H1 (cell line): ENCODE data around the gene ERAS. TPM values are rescaled to one million over a fixed set of nuclear protein-coding genes. Genes with fewer than 3 reads are reported as not detected.

Experiments
- CTCF ChIA-PET: fragments of 300-600 bp; sonication (Branson Sonifier 250); formaldehyde crosslinking; loops from one replicate; lab custom pipeline; 2021; ENCODE audit not compliant: partially characterized antibody; lab: Charles Lee
- POLR2A ChIA-PET: fragments of 300-600 bp; sonication (Branson Sonifier 250); formaldehyde crosslinking; loops from one replicate; lab custom pipeline; 2021; ENCODE audit warnings: inconsistent platforms; ENCODE audit not compliant: partially characterized antibody; lab: Charles Lee
- DNase-seq, 2 experiments: peaks; one replicate each; pipeline versions ENCODE4 v3.0.0 to v3.0.0-alpha.2; 2010 to 2022; ENCODE audit warnings: low spot score in 2 of 2, low read depth in 1 of 2, mixed read lengths in 1 of 2
- FAIRE-seq: peaks from 2 replicates; lab custom pipeline; 2011; peaks lifted over from hg19 to GRCh38; lab: Jason Lieb, UNC
- H2AFZ ChIP-seq: 2 replicates; pipeline ENCODE4 v1.8.1; 2012; ENCODE audit warnings: low read length, inconsistent platforms
- H2AK5ac ChIP-seq: 2 replicates; pipeline ENCODE4 v1.6.1; 2013; ENCODE audit warnings: low read depth, low read length
- H2BK120ac ChIP-seq: replicated peaks from 2 replicates; pipeline ENCODE3; 2013; ENCODE audit warnings: low read depth, low read length, inconsistent platforms
- H2BK12ac ChIP-seq: 2 replicates; pipeline ENCODE4 v1.6.1; 2013; ENCODE audit warnings: low read depth, low read length
- H2BK15ac ChIP-seq: 2 replicates; pipeline ENCODE4 v1.6.1; 2013; ENCODE audit warnings: low read length
- H2BK20ac ChIP-seq: 2 replicates; pipeline ENCODE4 v1.6.1; 2013; ENCODE audit warnings: low read length
- H2BK5ac ChIP-seq: 2 replicates; pipeline ENCODE4 v1.6.1; 2013; ENCODE audit warnings: low read depth, low read length
- H3K14ac ChIP-seq: 2 replicates; pipeline ENCODE4 v1.6.1; 2013; ENCODE audit warnings: inconsistent platforms; ENCODE audit not compliant: insufficient read length
- H3K18ac ChIP-seq: 2 replicates; pipeline ENCODE4 v1.6.1; 2013; ENCODE audit warnings: low read length; ENCODE audit errors: extremely low read depth
- H3K23ac ChIP-seq: 2 replicates; pipeline ENCODE4 v1.6.1; 2013; ENCODE audit warnings: inconsistent platforms; ENCODE audit not compliant: insufficient read length
- H3K23me2 ChIP-seq: 2 replicates; pipeline ENCODE4 v1.6.1; 2013; ENCODE audit warnings: low read depth, low read length
- H3K27ac ChIP-seq: 2 replicates; pipeline ENCODE4 v1.6.1; 2011; ENCODE audit warnings: low read depth, low read length, inconsistent platforms
- H3K27me3 ChIP-seq, 4 experiments: replicated peaks in 1 of 4; 1 replicate in 1 of 4; 2 replicates in 3 of 4; pipeline versions ENCODE4 v1.6.1 to v1.8.1; 2011 to 2013; ENCODE audit warnings: low read length in 3 of 4, mild to moderate bottlenecking in 3 of 4, inconsistent platforms in 2 of 4, mixed read lengths in 2 of 4, moderate library complexity in 1 of 4; ENCODE audit not compliant: control insufficient read depth in 3 of 4, insufficient read depth in 3 of 4; ENCODE audit errors: extremely low read depth in 1 of 4
- H3K36me3 ChIP-seq, 4 experiments: 2 replicates each; pipeline versions ENCODE4 v1.6.1 to v1.8.1; 2011 to 2013; ENCODE audit warnings: mild to moderate bottlenecking in 4 of 4, low read length in 3 of 4, moderate library complexity in 2 of 4, control low read depth in 1 of 4, inconsistent platforms in 1 of 4; ENCODE audit not compliant: insufficient read depth in 4 of 4, control insufficient read depth in 2 of 4
- H3K4ac ChIP-seq: replicated peaks from 2 replicates; pipeline ENCODE3; 2013; ENCODE audit warnings: low read length, low read depth, mixed read lengths, inconsistent platforms; ENCODE audit not compliant: insufficient read length
- H3K4me1 ChIP-seq, 4 experiments: replicated peaks in 1 of 4; 1 replicate in 1 of 4; 2 replicates in 3 of 4; pipeline versions ENCODE4 v1.6.1 to v1.8.1; 2011 to 2013; ENCODE audit warnings: low read length in 3 of 4, inconsistent platforms in 2 of 4, mixed read lengths in 1 of 4; ENCODE audit not compliant: insufficient read depth in 4 of 4, control insufficient read depth in 3 of 4
- H3K4me2 ChIP-seq, 2 experiments: 2 replicates each; pipeline versions ENCODE4 v1.6.1 to v1.8.1; 2011 to 2013; ENCODE audit warnings: low read depth in 2 of 2, low read length in 2 of 2, control low read depth in 1 of 2, inconsistent platforms in 1 of 2, mild to moderate bottlenecking in 1 of 2; ENCODE audit not compliant: insufficient read depth in 1 of 2
- H3K4me3 ChIP-seq, 4 experiments: fragments of 200-600, 300-600 bp in 1 of 4; sonication (generic), shearing (Covaris generic), sonication (Bioruptor Twin) in 1 of 4; 2 replicates each; pipeline versions ENCODE4 v1.5.1 to v1.8.1; 2011 to 2016; ENCODE audit warnings: low read length in 4 of 4, low read depth in 3 of 4, control low read depth in 2 of 4, inconsistent platforms in 2 of 4, mild to moderate bottlenecking in 2 of 4, mixed read lengths in 1 of 4, moderate library complexity in 1 of 4; ENCODE audit not compliant: insufficient read depth in 2 of 4; ENCODE audit errors: extremely low read depth in 1 of 4
- H3K56ac ChIP-seq: replicated peaks from 2 replicates; pipeline ENCODE3; 2013; ENCODE audit warnings: low read depth, mild to moderate bottlenecking, mixed read lengths, low read length, inconsistent platforms; ENCODE audit not compliant: insufficient read length
- H3K79me1 ChIP-seq: 2 replicates; pipeline ENCODE4 v1.6.1; 2013; ENCODE audit warnings: low read depth, low read length, control low read depth
- H3K79me2 ChIP-seq, 2 experiments: 2 replicates each; pipeline versions ENCODE4 v1.6.1 to v1.8.1; 2012 to 2013; ENCODE audit warnings: low read length in 2 of 2, mild to moderate bottlenecking in 2 of 2, inconsistent platforms in 1 of 2; ENCODE audit not compliant: insufficient read depth in 2 of 2, control insufficient read depth in 1 of 2
- H3K9ac ChIP-seq, 4 experiments: replicated peaks in 1 of 4; 1 replicate in 1 of 4; 2 replicates in 3 of 4; pipeline versions ENCODE4 v1.6.1 to v1.8.1; 2011 to 2013; ENCODE audit warnings: low read depth in 3 of 4, low read length in 3 of 4, control low read depth in 2 of 4, mild to moderate bottlenecking in 2 of 4, moderate library complexity in 2 of 4, inconsistent platforms in 1 of 4; ENCODE audit errors: extremely low read depth in 1 of 4
- H3K9me3 ChIP-seq, 2 experiments: 2 replicates each; pipeline versions ENCODE4 v1.6.1 to v1.8.1; 2012 to 2013; ENCODE audit warnings: mild to moderate bottlenecking in 2 of 2, moderate library complexity in 2 of 2, control low read depth in 1 of 2, inconsistent platforms in 1 of 2, low read depth in 1 of 2, low read length in 1 of 2, mixed read lengths in 1 of 2; ENCODE audit not compliant: insufficient read depth in 2 of 2
- H4K20me1 ChIP-seq, 2 experiments: replicated peaks in 1 of 2; 2 replicates each; pipeline versions ENCODE3 to v1.8.1; 2011 to 2013; ENCODE audit warnings: inconsistent platforms in 2 of 2, low read length in 2 of 2, mild to moderate bottlenecking in 1 of 2; ENCODE audit not compliant: insufficient read depth in 2 of 2, control insufficient read depth in 1 of 2
- H4K5ac ChIP-seq: 2 replicates; pipeline ENCODE4 v1.6.1; 2013; ENCODE audit warnings: low read length, low read depth, mixed read lengths, inconsistent platforms; ENCODE audit not compliant: insufficient read length
- H4K8ac ChIP-seq: 2 replicates; pipeline ENCODE4 v1.8.0; 2013; ENCODE audit warnings: mild to moderate bottlenecking, moderate library complexity, low read length, inconsistent platforms; ENCODE audit not compliant: insufficient read depth; ENCODE audit errors: extremely low read depth
- H4K91ac ChIP-seq: replicated peaks from 2 replicates; pipeline ENCODE3; 2013; ENCODE audit warnings: low read length, mixed read lengths, inconsistent platforms; ENCODE audit not compliant: insufficient read length
- CBX8 ChIP-seq: fragments of 300-800, 300-1000 bp; sonication (generic); IDR thresholded peaks from 2 replicates; pipeline ENCODE4 v1.7.1; 2016; ENCODE audit warnings: low read depth, low read length, borderline replicate concordance
- EZH2 ChIP-seq: fragments of 200-600 bp; sonication (generic); IDR thresholded peaks from 2 replicates; pipeline ENCODE4 v1.7.1; 2012; ENCODE audit warnings: low read depth, mild to moderate bottlenecking, moderate library complexity, low read length, inconsistent platforms; ENCODE audit not compliant: severe bottlenecking
- KDM5A ChIP-seq: fragments of 200-600 bp; IDR thresholded peaks from 2 replicates; pipeline ENCODE4 v1.7.1; 2012; ENCODE audit warnings: mild to moderate bottlenecking, low read length, inconsistent platforms, mixed read lengths
- MAFK ChIP-seq: IDR thresholded peaks from 2 replicates; pipeline ENCODE4 v1.6.1; 2012; ENCODE audit warnings: low read depth, mild to moderate bottlenecking, improper control_type of control experiment, low read length
- SIRT6 ChIP-seq: IDR thresholded peaks from one replicate; pipeline ENCODE4 v1.7.1; 2012; ENCODE audit warnings: low read length, inconsistent platforms
- SRF ChIP-seq: IDR thresholded peaks from 2 replicates; pipeline ENCODE4 v1.6.1; 2011; ENCODE audit warnings: mild to moderate bottlenecking, low read depth, low read length, moderate library complexity
- SUZ12 ChIP-seq: fragments of 200-600 bp; sonication (generic); IDR thresholded peaks from 2 replicates; pipeline ENCODE4 v1.6.1; 2012; ENCODE audit warnings: mild to moderate bottlenecking, inconsistent platforms, low read length, moderate library complexity, mixed read lengths
- WGBS, 2 experiments: shearing (Covaris generic) in 1 of 2; methylation state at CpG; one replicate each; pipeline versions ENCODE4 v1.1.6 to v1.1.7; 2013 to 2015; ENCODE audit warnings: low lambda C conversion rate in 2 of 2, mixed read lengths in 2 of 2, inconsistent platforms in 1 of 2, low coverage in 1 of 2, missing lambda C conversion rate in 1 of 2; ENCODE audit not compliant: insufficient replicate concordance in 2 of 2, insufficient coverage in 1 of 2, insufficient read length in 1 of 2; ENCODE audit errors: extremely low coverage in 1 of 2, missing lambda C conversion rate in 1 of 2; 5-methylcytosine and 5-hydroxymethylcytosine counted together
- polyA plus RNA-seq, 7 experiments: library from polyadenylated mRNA; depleted of rRNA in 3 of 7; stranded (reverse) in 5 of 7; unstranded in 2 of 7; fragments of >200 nt in 5 of 7; fragments of 200-250 nt in 2 of 7; gene quantifications; 1 replicate in 5 of 7; 2 replicates in 1 of 7; 4 replicates in 1 of 7; pipeline versions ENCODE4 v1.2.1 to v1.2.3, GENCODE V29; 2011 to 2013; ENCODE audit warnings: missing spikeins in 2 of 7, mixed read lengths in 2 of 7
- total RNA-seq: library from RNA; stranded (reverse); fragmentation: NEBNext Ultra II Directional; extraction: Animal tissue kit (Norgen Biotek cat#: 25700); gene quantifications from 2 replicates; pipeline ENCODE4 v1.2.1, GENCODE V29; 2021
- TF ChIP-seq, protein P1 (sequence below): IDR thresholded peaks from 2 replicates; pipeline ENCODE4 v1.6.1; 2011; ENCODE audit warnings: low read depth, mild to moderate bottlenecking, low read length; ENCODE audit not compliant: insufficient read depth
- TF ChIP-seq, protein P2 (sequence below): IDR thresholded peaks from 2 replicates; pipeline ENCODE4 v1.6.1; 2012; ENCODE audit warnings: inconsistent platforms

Gene ERAS
- total and polyA plus RNA-seq, 2 of the 8 experiments (the other 6 are each of a cell fraction or from before 2014, with no cell fraction given), result 0.70 TPM; not detected in 1

DNA sequence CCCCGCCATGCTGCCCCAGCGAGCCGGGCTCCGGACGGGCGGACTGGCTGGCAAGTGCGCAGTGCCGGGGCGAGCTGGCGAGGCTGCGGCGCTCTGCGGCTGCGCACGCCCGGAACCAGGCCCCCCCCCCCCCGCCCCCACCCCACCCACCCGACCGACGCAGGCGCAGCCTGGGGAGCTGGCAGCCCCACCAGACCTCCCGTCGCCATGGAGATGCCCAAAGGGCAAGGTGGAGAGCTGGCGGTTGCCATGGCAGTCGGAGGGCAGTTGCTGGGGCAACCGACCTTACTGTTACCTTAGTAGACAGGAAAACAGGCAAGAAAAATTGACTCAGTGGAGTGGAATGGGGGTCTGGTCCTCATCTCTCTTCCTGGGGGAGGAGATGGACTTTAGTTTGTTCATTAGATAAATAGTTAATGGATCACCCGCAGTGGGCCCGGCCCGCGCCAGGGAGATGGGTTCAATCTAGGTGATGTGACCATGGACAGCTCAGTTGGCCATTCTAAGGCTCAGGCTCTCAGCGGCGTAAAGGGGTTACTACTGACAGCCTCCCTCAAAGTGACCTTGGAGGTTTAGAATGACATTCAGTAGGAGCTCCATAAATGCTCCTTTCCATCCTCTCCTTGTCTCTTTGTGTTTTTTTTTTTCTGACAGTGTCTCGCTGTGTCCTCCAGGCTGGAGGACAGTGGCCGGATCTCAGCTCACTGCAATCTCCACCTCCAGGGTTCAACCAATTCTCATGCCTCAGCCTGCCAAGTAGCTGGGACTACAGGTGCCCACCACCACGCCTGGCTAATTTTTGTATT lies 9.4 kb downstream of the ERAS start, which contains the start of gene PCSK1N:
Gene PCSK1N, minus strand, starts transcription at position 87 of the 806 bp plus-strand sequence. Its CDS starts 78 bp downstream, at position 9.
- peaks cover 0 to 3% of the 10 kb centered on the region in 2 experiments for H4K20me1 ChIP-seq
- peaks cover 0 to 8% (median 2%) of the 10 kb centered on the region in 4 experiments; a peak in 4 of 7 replicates for H3K4me1 ChIP-seq
- H4K5ac ChIP-seq, result no peak within 1 kb of the TSS
- no peak within 1 kb of the TSS; the same call in 1 of the 2 replicates for H2AK5ac ChIP-seq
- H3K14ac ChIP-seq, result no peak within 1 kb of the TSS
- no peak within 1 kb of the TSS for H3K18ac ChIP-seq
- peak within 1 kb of the TSS; percentile 85 to 87 for H3K4me2 ChIP-seq
- no peak within 1 kb of the TSS for H3K56ac ChIP-seq
- peaks cover 21 to 55% (median 44%) of the 10 kb centered on the region in 4 experiments for H3K27me3 ChIP-seq
- H3K79me2 ChIP-seq, result no peaks in the 10 kb centered on the region
- H2BK120ac ChIP-seq, result no peak within 1 kb of the TSS
- H2BK12ac ChIP-seq, result no peak within 1 kb of the TSS
- H3K79me1 ChIP-seq, result no peaks in the 10 kb centered on the region
- POLR2A ChIA-PET, result interaction anchor here (0.8 to 1.3 kb wide), 2 partner anchors 20 to 61 kb away, joined by 3 to 4 read pairs; partner anchors contain the start of genes PQBP1 and TIMM17B
- H3K23me2 ChIP-seq, result peaks cover 11% of the 10 kb centered on the region; the same call in 1 of the 2 replicates
- H3K4ac ChIP-seq, result no peak within 1 kb of the TSS
- 80% methylated on average over 5 of the region's 35 CpGs; no CpG with 5 or more reads in 1 of the 2 experiments for WGBS, 2 experiments
- no peaks in the 10 kb centered on the region for H3K9me3 ChIP-seq
- no peak within 1 kb of the TSS; the same call in 1 of the 2 replicates for H4K8ac ChIP-seq
- no peak within 1 kb of the TSS for H2BK5ac ChIP-seq
- CTCF ChIA-PET, result interaction anchor here (1.6 kb wide), 1 partner anchor 9 kb away, joined by 4 read pairs; no protein-coding TSS in a partner anchor
- no peak within 1 kb of the TSS for H4K91ac ChIP-seq
- H3K9ac ChIP-seq, result no peak within 1 kb of the TSS
- H3K27ac ChIP-seq, result no peak within 1 kb of the TSS
- no peak within 1 kb of the TSS for H2BK15ac ChIP-seq
- no peak within 1 kb of the TSS for H2BK20ac ChIP-seq
- H2AFZ ChIP-seq, result no peak within 1 kb of the TSS
- no peak within 1 kb of the TSS for H3K23ac ChIP-seq
- H3K4me3 ChIP-seq, result peak within 1 kb of the TSS; percentile 22 to 61 (median 32)
- no peaks in the 10 kb centered on the region for H3K36me3 ChIP-seq
- DNase-seq (no peak), FAIRE-seq (no peak)
- TF ChIP-seq SRF, result no peak
- TF ChIP-seq, protein P1, sequence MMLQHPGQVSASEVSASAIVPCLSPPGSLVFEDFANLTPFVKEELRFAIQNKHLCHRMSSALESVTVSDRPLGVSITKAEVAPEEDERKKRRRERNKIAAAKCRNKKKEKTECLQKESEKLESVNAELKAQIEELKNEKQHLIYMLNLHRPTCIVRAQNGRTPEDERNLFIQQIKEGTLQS, result no peak
- TF ChIP-seq CBX8, result no peak
- no peak for TF ChIP-seq SUZ12
- TF ChIP-seq MAFK, result no peak
- TF ChIP-seq, protein P2, sequence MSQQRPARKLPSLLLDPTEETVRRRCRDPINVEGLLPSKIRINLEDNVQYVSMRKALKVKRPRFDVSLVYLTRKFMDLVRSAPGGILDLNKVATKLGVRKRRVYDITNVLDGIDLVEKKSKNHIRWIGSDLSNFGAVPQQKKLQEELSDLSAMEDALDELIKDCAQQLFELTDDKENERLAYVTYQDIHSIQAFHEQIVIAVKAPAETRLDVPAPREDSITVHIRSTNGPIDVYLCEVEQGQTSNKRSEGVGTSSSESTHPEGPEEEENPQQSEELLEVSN, result no peak
- no peak for TF ChIP-seq KDM5A
- no peak for TF ChIP-seq SIRT6
- TF ChIP-seq EZH2, result no peak
